Spinal cord (tissue), 10 donors: ENCODE data around the gene FAM151A. TPM values are rescaled to one million over a fixed set of nuclear protein-coding genes. Genes with fewer than 3 reads are reported as not detected.

Source experiments
- DNase-seq, 6 donors: peaks; one replicate each; pipeline versions ENCODE4 v3.0.0 to v3.0.0-alpha.2; 2013 to 2015; ENCODE audit warnings: low spot score in 6 of 6, low read depth in 4 of 6
- H3K27ac ChIP-seq: one replicate; pipeline ENCODE4 v1.5.1; 2013; ENCODE audit warnings: low read depth, low read length, control low read depth
- H3K27me3 ChIP-seq: one replicate; pipeline ENCODE4 v1.6.1; 2013; ENCODE audit warnings: low read length; ENCODE audit not compliant: control insufficient read depth, insufficient read depth
- H3K36me3 ChIP-seq: one replicate; pipeline ENCODE4 v1.6.1; 2013; ENCODE audit warnings: low read length; ENCODE audit not compliant: control insufficient read depth, insufficient read depth
- H3K4me1 ChIP-seq: one replicate; pipeline ENCODE4 v1.6.1; 2013; ENCODE audit warnings: low read length; ENCODE audit not compliant: control insufficient read depth, insufficient read depth
- H3K4me3 ChIP-seq: one replicate; pipeline ENCODE4 v1.5.1; 2013; ENCODE audit warnings: low read depth, low read length, control low read depth
- H3K9me3 ChIP-seq: one replicate; pipeline ENCODE4 v1.6.1; 2013; ENCODE audit warnings: low read length; ENCODE audit not compliant: control insufficient read depth, insufficient read depth
- WGBS: methylation state at CpG from one replicate; pipeline ENCODE4 v1.1.5; 2013; ENCODE audit warnings: missing lambda C conversion rate; ENCODE audit not compliant: insufficient coverage; 5-methylcytosine and 5-hydroxymethylcytosine counted together
- polyA plus RNA-seq, 2 donors: library from polyadenylated mRNA; unstranded; fragments of 120-200 nt; gene quantifications; one replicate each; pipeline ENCODE4 v1.2.1, GENCODE V29; 2013; ENCODE audit not compliant: insufficient read length in 2 of 2
- total RNA-seq, 2 donors: library from RNA; depleted of rRNA in 1 of 2; stranded (reverse); fragments of 120-200 nt in 1 of 2; fragments of >200 nt in 1 of 2; gene quantifications; one replicate each; pipeline versions ENCODE4 v1.2.3 to v1.2.4, GENCODE V29; 2013 to 2014
- donor health status: healthy.

The FAM151A gene
- total and polyA plus RNA-seq, 4 donors: 0.22 to 0.98 TPM; not detected in 2

GRCh38 chr1:54595956-54596498 lies 27.3 kb downstream of the FAM151A start:
- H3K4me1 ChIP-seq: peaks cover 22% of the 10 kb centered on the region
- no peak overlapping the region for H3K4me3 ChIP-seq
- no peak overlapping the region for H3K27ac ChIP-seq
- peaks cover 31% of the 10 kb centered on the region for H3K36me3 ChIP-seq
- no peaks in the 10 kb centered on the region for H3K9me3 ChIP-seq
- WGBS: 82% methylated on average over 3 of the region's 3 CpGs
- no peak for DNase-seq
- H3K27me3 ChIP-seq: no peaks in the 10 kb centered on the region

- Histone ChIP-seq H3K36me3 (peaks cover 30% of the 10 kb centered on the region), H3K4me1 (peaks cover 9% of the 10 kb centered on the region), H3K4me3 (no peak overlapping the region), H3K27me3 (no peaks in the 10 kb centered on the region), H3K9me3 (no peaks in the 10 kb centered on the region), H3K27ac (no peak overlapping the region)
- WGBS: 93% methylated on average over 16 of the region's 16 CpGs
- DNase-seq: no peak
Measured at GRCh38 chr1:54594463-54594862, 28.9 kb downstream of the FAM151A start.

DNA sequence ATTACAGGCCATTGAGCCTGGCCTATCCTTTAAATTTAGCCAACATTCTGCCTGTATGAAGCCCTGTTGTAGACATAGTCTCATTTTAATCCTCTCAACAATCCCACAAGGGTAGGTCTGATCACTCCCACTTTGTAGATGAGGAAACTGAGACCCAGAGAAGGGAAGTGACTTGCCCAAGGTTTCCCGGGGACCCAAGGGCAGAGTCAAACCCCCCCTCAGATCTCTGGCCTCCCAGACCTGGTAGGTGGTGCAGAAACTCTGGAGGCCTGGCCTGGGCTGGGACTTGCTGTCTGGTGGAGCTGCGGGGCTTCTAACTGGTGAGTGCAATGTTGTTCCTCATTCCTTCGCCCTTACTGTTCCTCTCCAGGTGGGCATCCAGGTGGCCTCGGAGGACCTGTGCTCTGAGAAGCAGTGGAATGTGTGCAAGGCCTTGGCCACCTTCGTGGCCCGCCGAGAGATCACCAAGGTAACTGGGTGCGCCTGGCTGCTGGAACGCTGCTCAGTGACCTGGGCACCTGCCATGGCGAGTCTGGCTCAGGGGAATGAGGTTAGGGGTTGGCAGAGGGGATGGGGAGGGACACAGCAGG lies 29.7 kb downstream of the FAM151A start:
- Histone ChIP-seq H3K27ac (no peak overlapping the region), H3K9me3 (no peaks in the 10 kb centered on the region), H3K27me3 (no peaks in the 10 kb centered on the region), H3K4me1 (peaks cover 5% of the 10 kb centered on the region), H3K4me3 (no peak overlapping the region), H3K36me3 (peaks cover 28% of the 10 kb centered on the region)
- WGBS: 89% methylated on average over 7 of the region's 10 CpGs
- no peak for DNase-seq

DNA sequence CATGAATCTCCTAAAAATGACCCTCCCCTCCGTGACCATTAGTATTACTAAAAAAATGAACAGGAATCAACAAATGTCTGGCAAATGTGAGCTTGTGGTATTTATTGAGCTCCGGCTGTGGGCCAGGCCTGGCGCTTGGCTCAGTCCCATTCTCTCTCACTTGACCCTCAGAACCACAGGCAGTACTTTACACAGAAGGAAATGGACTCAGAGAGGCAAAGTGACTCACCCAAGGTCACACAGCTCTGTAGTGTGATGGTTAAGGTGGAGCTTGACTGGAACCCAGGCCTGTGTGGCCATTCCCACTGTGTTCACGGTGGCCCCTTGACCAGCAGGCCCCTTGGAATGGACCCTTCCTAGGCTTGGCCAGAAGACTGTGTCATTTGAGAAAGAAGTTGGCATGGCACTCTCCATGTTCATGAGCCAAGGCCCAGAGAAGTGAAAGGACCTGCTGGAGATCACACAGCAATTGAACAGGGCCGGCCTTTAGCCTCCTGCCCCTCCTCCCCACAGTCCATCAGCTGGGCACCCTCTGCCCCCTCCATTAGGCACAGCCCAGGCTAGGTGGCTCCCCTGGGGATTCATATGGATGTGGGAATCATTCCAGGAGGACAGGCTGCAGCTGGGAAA lies 32.1 kb downstream of the FAM151A start:
- no peaks in the 10 kb centered on the region for H3K9me3 ChIP-seq
- H3K27ac ChIP-seq: no peak overlapping the region
- H3K27me3 ChIP-seq: no peaks in the 10 kb centered on the region
- H3K36me3 ChIP-seq: peaks cover 20% of the 10 kb centered on the region
- H3K4me1 ChIP-seq: peaks cover 5% of the 10 kb centered on the region
- no peak overlapping the region for H3K4me3 ChIP-seq
- 100% methylated on average over 1 of the region's 5 CpGs for WGBS
- DNase-seq: no peak

GRCh38 chr1:54588377-54588776 lies 34.9 kb downstream of the FAM151A start:
- H3K27ac ChIP-seq: no peak overlapping the region
- H3K36me3 ChIP-seq: peaks cover 14% of the 10 kb centered on the region
- H3K9me3 ChIP-seq: no peaks in the 10 kb centered on the region
- no peak for DNase-seq
- no peaks in the 10 kb centered on the region for H3K27me3 ChIP-seq
- WGBS: 82% methylated on average over 2 of the region's 2 CpGs
- H3K4me3 ChIP-seq: no peak overlapping the region
- H3K4me1 ChIP-seq: peaks cover 18% of the 10 kb centered on the region

GRCh38 chr1:54585181-54586066 lies 37.9 kb downstream of the FAM151A start:
- peaks cover 48% of the 10 kb centered on the region for H3K4me1 ChIP-seq
- 87% methylated on average over 12 of the region's 15 CpGs for WGBS

GRCh38 chr1:54584575-54584974 lies 38.8 kb downstream of the FAM151A start:
- H3K27me3 ChIP-seq: no peaks in the 10 kb centered on the region
- 92% methylated on average over 17 of the region's 17 CpGs for WGBS
- H3K4me3 ChIP-seq: no peak overlapping the region
- no peak for DNase-seq
- H3K27ac ChIP-seq: no peak overlapping the region
- H3K9me3 ChIP-seq: no peaks in the 10 kb centered on the region
- H3K36me3 ChIP-seq: peaks cover 11% of the 10 kb centered on the region
- peaks cover 55% of the 10 kb centered on the region for H3K4me1 ChIP-seq

More at GRCh38 chr1:54585181-54586066, 37.9 kb downstream of the FAM151A start:
- Histone ChIP-seq H3K36me3 (peaks cover 11% of the 10 kb centered on the region), H3K27me3 (no peaks in the 10 kb centered on the region), H3K9me3 (no peaks in the 10 kb centered on the region), H3K4me3 (no peak overlapping the region), H3K27ac (no peak overlapping the region)
- no peak for DNase-seq

DNA sequence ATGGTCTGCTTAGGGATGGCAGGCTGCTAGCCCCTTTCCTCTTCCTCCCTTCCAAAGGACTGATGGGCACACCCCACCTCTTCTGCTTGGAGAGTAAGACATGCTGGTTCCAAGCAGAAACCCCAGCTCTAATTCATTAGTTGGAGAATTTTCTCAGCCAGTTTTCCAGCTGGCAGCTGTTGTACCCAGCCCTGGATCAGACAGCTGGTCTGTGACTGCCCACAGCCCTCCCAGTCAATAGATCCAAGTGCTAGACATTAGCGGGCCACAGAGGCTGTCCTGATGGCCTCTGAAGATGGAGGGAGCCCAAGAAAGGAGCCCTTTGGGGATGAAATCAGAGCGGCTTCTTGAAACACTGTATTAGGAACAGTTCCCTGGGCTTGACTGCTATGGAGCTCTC lies 39.5 kb downstream of the FAM151A start:
- DNase-seq: peak in 3 of 6 donors; percentile 36 to 77 (median 40)
- peaks cover 61% of the 10 kb centered on the region for H3K4me1 ChIP-seq

DNA sequence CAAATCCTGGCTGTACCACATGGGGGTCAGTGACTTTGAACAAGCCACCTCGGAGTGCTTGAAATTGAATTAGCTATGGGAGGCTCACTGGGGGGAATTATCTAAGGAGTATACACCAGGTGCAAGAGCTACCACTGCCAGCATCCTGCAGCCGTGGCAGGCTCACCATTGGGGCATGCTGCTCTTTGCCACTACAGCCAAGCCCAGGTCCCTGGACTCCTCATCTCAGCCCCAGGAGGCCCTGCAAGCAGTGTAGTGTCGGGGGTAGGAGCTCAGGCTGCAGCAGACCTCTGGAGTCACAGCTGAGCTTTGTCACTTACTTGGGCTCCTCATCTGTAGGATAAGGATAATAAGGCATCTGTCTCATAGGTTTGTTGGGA lies 40.0 kb downstream of the FAM151A start:
- Histone ChIP-seq H3K4me1 (peaks cover 61% of the 10 kb centered on the region), H3K36me3 (peaks cover 11% of the 10 kb centered on the region), H3K4me3 (no peak overlapping the region), H3K27me3 (no peaks in the 10 kb centered on the region), H3K27ac (peak overlapping the region; percentile 75), H3K9me3 (no peaks in the 10 kb centered on the region)
- no peak for DNase-seq
- 63% methylated on average over 1 of the region's 3 CpGs for WGBS

More for the DNA sequence above, 39.5 kb downstream of the FAM151A start:
- Histone ChIP-seq H3K9me3 (no peaks in the 10 kb centered on the region), H3K27ac (peak overlapping the region; percentile 75), H3K27me3 (no peaks in the 10 kb centered on the region), H3K36me3 (peaks cover 11% of the 10 kb centered on the region), H3K4me3 (no peak overlapping the region)
- WGBS: 41% methylated on average over 2 of the region's 2 CpGs
